Heart right ventricle (tissue), 16 donors: ENCODE data around the gene ZNF8. TPM values are rescaled to one million over a fixed set of nuclear protein-coding genes. Genes with fewer than 3 reads are reported as not detected.

Source experiments
- ATAC-seq, 8 donors: fragments of 200-7000 bp; cut with Tn5 transposase; one replicate each; pipeline ENCODE4 v1.9.1; 2020; ENCODE audit warnings: mild to moderate bottlenecking in 8 of 8, moderate library complexity in 8 of 8, moderate number of reproducible peaks in 1 of 8
- DNase-seq, 2 donors: peaks; one replicate each; pipeline ENCODE4 v3.0.0-alpha.2; 2020
- H3K27ac ChIP-seq, 10 donors: fragments of 200-600 bp; sonication (generic) in 2 of 10; one replicate each; pipeline versions ENCODE4 v1.5.0 to v1.8.0; 2020 to 2022; ENCODE audit warnings: mild to moderate bottlenecking in 3 of 10
- H3K27me3 ChIP-seq, 7 donors: fragments of 200-600 bp; one replicate each; pipeline ENCODE4 v1.8.0; 2021 to 2022; ENCODE audit warnings: mild to moderate bottlenecking in 2 of 7
- H3K36me3 ChIP-seq, 9 donors: fragments of 200-600 bp; sonication (generic) in 1 of 9; one replicate each; pipeline versions ENCODE4 v1.5.0 to v1.8.0; 2020 to 2022; ENCODE audit warnings: mild to moderate bottlenecking in 2 of 9
- H3K4me1 ChIP-seq, 9 donors: fragments of 200-600 bp; sonication (generic) in 1 of 9; one replicate each; pipeline versions ENCODE4 v1.5.0 to v1.8.0; 2020 to 2022; ENCODE audit warnings: mild to moderate bottlenecking in 4 of 9
- H3K4me3 ChIP-seq, 10 donors: fragments of 200-600 bp; sonication (generic) in 2 of 10; one replicate each; pipeline versions ENCODE4 v1.5.0 to v1.8.0; 2020 to 2022; ENCODE audit warnings: mild to moderate bottlenecking in 7 of 10, moderate library complexity in 2 of 10
- H3K9me3 ChIP-seq, 11 donors: fragments of 200-600 bp in 10 of 11; sonication (generic) in 2 of 11; one replicate each; pipeline versions ENCODE4 v1.5.0 to v1.8.0; 2013 to 2022; ENCODE audit warnings: mild to moderate bottlenecking in 2 of 11, control low read depth in 1 of 11, moderate library complexity in 1 of 11
- CTCF ChIP-seq, 9 donors: fragments of 200-600 bp; sonication (generic) in 2 of 9; IDR thresholded peaks; one replicate each; pipeline versions ENCODE4 v1.5.0 to v1.8.0; 2021 to 2022; ENCODE audit warnings: antibody characterized with exemption in 9 of 9, mild to moderate bottlenecking in 5 of 9, moderate library complexity in 1 of 9
- WGBS, 2 donors: extraction: QIAGEN DNeasy Blood & Tissue Kit; methylation state at CpG; one replicate each; pipeline ENCODE4 v1.1.7; 2013; ENCODE audit warnings: inconsistent platforms in 1 of 2; 5-methylcytosine and 5-hydroxymethylcytosine counted together
- intact Hi-C, 10 donors: fragments of 100-400 bp; cut with DNase I; formaldehyde crosslinking; loops; one replicate each; pipeline versions ENCODE4 v1.11.1 to v1.14.2; 2022
- polyA plus RNA-seq, 2 donors: library from polyadenylated mRNA; stranded (reverse); fragments of 200-250 nt; gene quantifications; one replicate each; pipeline ENCODE4 v1.2.3, GENCODE V29; 2013
- total RNA-seq, 10 donors: library from RNA; stranded (reverse); fragmentation: NEBNext Ultra II Directional in 3 of 10; extraction: Animal tissue kit (Norgen Biotek cat#: 25700) in 3 of 10; gene quantifications; one replicate each; pipeline versions ENCODE4 v1.2.1 to v1.2.4, GENCODE V29; 2021 to 2023
- donor health status: Arrhythmogenic right ventricular cardiomyopathy.
- donor health status: ischemic (EF 13 %, LVEDD 7.1; RV severe dilation, severe dysfunction).
- donor health status: healthy with polysubstance abuse.
- donor health status: DM: no; HTN: yes; CAD: no.
- donor health status: DM: no; HTN: no; CAD: no.
- donor health status: ischemic (EF 25% LVEDD 6.9; RV normal size, moderate dysfunction).
- donor health status: ischemic (EF 25% LVEDD 5.7; RV mildly dilated, moderate dysfunction).
- donor health status: healthy.
- donor health status: DM: yes; HTN: yes; CAD: no.
- donor health status: Ischemic cardiomyopathy.
- donor health status: ischemic (EF 35%, LVEDD 5.7; RV mildly dilated, moderate dysfunction).
- donor health status: nonischemic (EF 11% LVEDD 7.7; RV severe dilation, severe dysfunction).
- donor health status: DM: yes; HTN: yes; CAD: no.
- donor health status: PGD.
- donor health status: ischemic (EF 29% LVEDD 5.4; RV normal size, mild dysfunction).
- donor health status: nonischemic (EF 23%, LVEDD 6.1; RV moderate dilation, normal function).

ZNF8 gene
- total and polyA plus RNA-seq, 12 donors = 1.4 to 6.2 (median 5.3) TPM

GRCh38 chr19:58304748-58305064 is 26.0 kb downstream of the ZNF8 start:
- DNase-seq = no peak
- TF ChIP-seq CTCF (IDR thresholded peaks at IDR 0.05) = no peak
- Histone ChIP-seq H3K4me3 (peak overlapping the region in 9 of 10 donors; percentile 63 to 97 (median 76)), H3K27me3 (no peaks in the 10 kb centered on the region), H3K4me1 (peaks cover 3 to 24% (median 16%) of the 10 kb centered on the region in 9 donors), H3K36me3 (peaks cover 0 to 58% (median 24%) of the 10 kb centered on the region in 9 donors), H3K9me3 (peaks cover 0 to 13% (median 0%) of the 10 kb centered on the region in 11 donors), H3K27ac (peak overlapping the region; percentile 42 to 96 (median 91))
- intact Hi-C loops = loop anchor here in 4 of 10 donors (1.0 to 10.0 kb wide), 6 partner anchors 58 to 582 kb away; partner anchors contain the start of genes ZNF274 (in 2 of the 4), ZNF497 (in 1 of the 4) and ZNF544 (in 1 of the 4)
- WGBS, 2 donors = 10 to 28% methylated on average over 7 of the region's 7 CpGs
- peak in 6 of 8 donors; percentile 1 to 16 (median 6) for ATAC-seq

- Histone ChIP-seq H3K36me3 (peaks cover 0 to 55% (median 22%) of the 10 kb centered on the region in 9 donors), H3K4me1 (peaks cover 3 to 24% (median 18%) of the 10 kb centered on the region in 9 donors), H3K27ac (peak within 1 kb of the TSS; percentile 60 to 96 (median 91)), H3K4me3 (peak within 1 kb of the TSS; percentile 50 to 97 (median 76)), H3K27me3 (no peaks in the 10 kb centered on the region), H3K9me3 (peaks cover 0 to 15% (median 0%) of the 10 kb centered on the region in 11 donors)
- peak in 6 of 9 donors; percentile 12 to 27 (median 17) for TF ChIP-seq CTCF (IDR thresholded peaks at IDR 0.05)
- 1% methylated on average over 55 of the region's 55 CpGs for WGBS, 2 donors
- intact Hi-C loops = loop anchor here in 3 of 10 donors (1.0 to 10.0 kb wide), 5 partner anchors 58 to 122 kb away; partner anchors contain the start of genes ZNF274 (in 2 of the 3), ZNF497 (in 1 of the 3) and ZNF544 (in 1 of the 3)
- ATAC-seq = peak; percentile 99 to 100 (median 100)
- peak; percentile 94 to 95 for DNase-seq
Observed at GRCh38 chr19:58305065-58305931, 26.5 kb downstream of the ZNF8 start, which contains the start of gene ERVK3-1. TSS of gene ERVK3-1 (plus strand) at chr19:58305377. CDS start at chr19:58312169, 6,792 bp downstream.

- DNase-seq (no peak), ATAC-seq (no peak)
- WGBS, 2 donors = 68 to 74% methylated on average over 12 of the region's 12 CpGs
- peak overlapping the region; percentile 50 to 97 (median 76) for H3K4me3 ChIP-seq
- H3K27ac ChIP-seq = peak overlapping the region in 9 of 10 donors; percentile 79 to 96 (median 91)
- H3K27me3 ChIP-seq = no peaks in the 10 kb centered on the region
- intact Hi-C loops = loop anchor here in 3 of 10 donors (1.0 to 10.0 kb wide), 5 partner anchors 57 to 123 kb away; partner anchors contain the start of genes ZNF274 (in 2 of the 3), ZNF497 (in 1 of the 3) and ZNF544 (in 1 of the 3)
- peaks cover 0 to 48% (median 15%) of the 10 kb centered on the region in 9 donors for H3K36me3 ChIP-seq
- H3K9me3 ChIP-seq = peaks cover 0 to 14% (median 0%) of the 10 kb centered on the region in 11 donors
- peaks cover 3 to 28% (median 20%) of the 10 kb centered on the region in 9 donors for H3K4me1 ChIP-seq
- TF ChIP-seq CTCF (IDR thresholded peaks at IDR 0.05) = no peak
Observed at GRCh38 chr19:58305932-58306323, 27.2 kb downstream of the ZNF8 start.

- Histone ChIP-seq H3K4me1 (peaks cover 3 to 28% (median 20%) of the 10 kb centered on the region in 9 donors), H3K4me3 (no peak overlapping the region), H3K36me3 (peaks cover 0 to 60% (median 29%) of the 10 kb centered on the region in 9 donors), H3K9me3 (peaks cover 0 to 7% (median 0%) of the 10 kb centered on the region in 11 donors), H3K27ac (no peak overlapping the region), H3K27me3 (no peaks in the 10 kb centered on the region)
- ATAC-seq (no peak), DNase-seq (no peak)
- 85 to 86% methylated on average over 4 of the region's 4 CpGs for WGBS, 2 donors
- no peak for TF ChIP-seq CTCF (IDR thresholded peaks at IDR 0.05)
- intact Hi-C loops = loop anchor here in 2 of 10 donors (10.0 kb wide), 2 partner anchors 73 to 123 kb away; partner anchors contain the start of gene ZNF274 (in 1 of the 2)
Observed at GRCh38 chr19:58307736-58308135, 29.0 kb downstream of the ZNF8 start.
